Hair follicular keratinocyte (primary cell): ENCODE measurements around the gene NPAS2. TPM values are rescaled to one million over a fixed set of nuclear protein-coding genes. Genes with fewer than 3 reads are reported as not detected.

ENCODE experiments used
- total RNA-seq: library from RNA; depleted of rRNA; stranded (reverse); fragments of >200 nt; gene quantifications from 2 replicates; pipeline ENCODE4 v1.2.3, GENCODE V29; 2015

Gene NPAS2, protein sequence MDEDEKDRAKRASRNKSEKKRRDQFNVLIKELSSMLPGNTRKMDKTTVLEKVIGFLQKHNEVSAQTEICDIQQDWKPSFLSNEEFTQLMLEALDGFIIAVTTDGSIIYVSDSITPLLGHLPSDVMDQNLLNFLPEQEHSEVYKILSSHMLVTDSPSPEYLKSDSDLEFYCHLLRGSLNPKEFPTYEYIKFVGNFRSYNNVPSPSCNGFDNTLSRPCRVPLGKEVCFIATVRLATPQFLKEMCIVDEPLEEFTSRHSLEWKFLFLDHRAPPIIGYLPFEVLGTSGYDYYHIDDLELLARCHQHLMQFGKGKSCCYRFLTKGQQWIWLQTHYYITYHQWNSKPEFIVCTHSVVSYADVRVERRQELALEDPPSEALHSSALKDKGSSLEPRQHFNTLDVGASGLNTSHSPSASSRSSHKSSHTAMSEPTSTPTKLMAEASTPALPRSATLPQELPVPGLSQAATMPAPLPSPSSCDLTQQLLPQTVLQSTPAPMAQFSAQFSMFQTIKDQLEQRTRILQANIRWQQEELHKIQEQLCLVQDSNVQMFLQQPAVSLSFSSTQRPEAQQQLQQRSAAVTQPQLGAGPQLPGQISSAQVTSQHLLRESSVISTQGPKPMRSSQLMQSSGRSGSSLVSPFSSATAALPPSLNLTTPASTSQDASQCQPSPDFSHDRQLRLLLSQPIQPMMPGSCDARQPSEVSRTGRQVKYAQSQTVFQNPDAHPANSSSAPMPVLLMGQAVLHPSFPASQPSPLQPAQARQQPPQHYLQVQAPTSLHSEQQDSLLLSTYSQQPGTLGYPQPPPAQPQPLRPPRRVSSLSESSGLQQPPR
- 12.9 and 40.1 TPM in 2 replicates for total RNA-seq

DNA sequence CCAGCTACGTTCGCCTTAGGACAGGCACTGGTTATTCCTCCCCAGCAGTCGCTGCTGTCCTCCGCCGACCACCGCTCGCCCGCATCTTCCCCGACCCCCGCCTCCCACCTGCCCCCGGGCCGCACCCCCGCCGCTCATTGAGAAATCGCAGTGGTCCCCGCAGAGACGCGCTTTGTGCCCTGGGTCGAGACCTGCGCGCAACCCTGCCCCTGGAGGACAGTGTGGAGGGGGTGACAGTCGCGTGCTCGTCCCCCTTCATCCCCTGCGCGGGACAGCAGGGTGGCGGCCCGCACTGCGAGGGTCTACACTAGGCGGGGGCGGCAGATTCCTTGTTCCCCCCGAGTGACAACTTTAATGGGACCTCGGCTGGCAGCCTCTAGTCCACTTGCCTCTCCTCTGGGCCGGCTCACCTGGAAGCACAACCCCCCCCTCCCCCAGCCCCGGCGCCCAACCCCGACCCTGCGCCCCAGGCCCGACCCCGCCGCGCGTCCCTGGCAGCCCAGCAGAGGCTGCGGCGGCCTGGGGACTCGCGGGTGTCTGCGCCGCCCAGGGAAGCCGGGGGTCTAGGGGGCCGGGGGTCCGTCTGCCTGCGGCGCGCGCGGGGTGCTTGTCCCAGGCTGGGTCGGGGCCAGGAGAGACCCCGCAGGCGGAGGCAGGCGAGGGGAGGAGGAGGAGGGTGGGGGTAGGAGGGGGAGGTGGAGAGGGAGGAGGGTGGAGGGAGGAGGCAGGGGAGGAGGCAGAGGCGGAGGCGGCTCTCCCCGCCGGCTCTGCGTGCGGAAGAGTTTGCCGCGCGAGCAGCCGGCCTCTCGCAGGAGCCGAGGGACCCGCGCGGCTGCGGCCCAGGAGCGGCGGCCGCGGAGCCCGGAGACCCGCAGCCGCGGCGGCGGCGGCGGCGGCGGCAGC is at the start of gene NPAS2:
NPAS2 (plus strand) TSS at position 770 of the 903 bp plus-strand sequence. CDS start 84,616 bp downstream, outside the sequence.

DNA sequence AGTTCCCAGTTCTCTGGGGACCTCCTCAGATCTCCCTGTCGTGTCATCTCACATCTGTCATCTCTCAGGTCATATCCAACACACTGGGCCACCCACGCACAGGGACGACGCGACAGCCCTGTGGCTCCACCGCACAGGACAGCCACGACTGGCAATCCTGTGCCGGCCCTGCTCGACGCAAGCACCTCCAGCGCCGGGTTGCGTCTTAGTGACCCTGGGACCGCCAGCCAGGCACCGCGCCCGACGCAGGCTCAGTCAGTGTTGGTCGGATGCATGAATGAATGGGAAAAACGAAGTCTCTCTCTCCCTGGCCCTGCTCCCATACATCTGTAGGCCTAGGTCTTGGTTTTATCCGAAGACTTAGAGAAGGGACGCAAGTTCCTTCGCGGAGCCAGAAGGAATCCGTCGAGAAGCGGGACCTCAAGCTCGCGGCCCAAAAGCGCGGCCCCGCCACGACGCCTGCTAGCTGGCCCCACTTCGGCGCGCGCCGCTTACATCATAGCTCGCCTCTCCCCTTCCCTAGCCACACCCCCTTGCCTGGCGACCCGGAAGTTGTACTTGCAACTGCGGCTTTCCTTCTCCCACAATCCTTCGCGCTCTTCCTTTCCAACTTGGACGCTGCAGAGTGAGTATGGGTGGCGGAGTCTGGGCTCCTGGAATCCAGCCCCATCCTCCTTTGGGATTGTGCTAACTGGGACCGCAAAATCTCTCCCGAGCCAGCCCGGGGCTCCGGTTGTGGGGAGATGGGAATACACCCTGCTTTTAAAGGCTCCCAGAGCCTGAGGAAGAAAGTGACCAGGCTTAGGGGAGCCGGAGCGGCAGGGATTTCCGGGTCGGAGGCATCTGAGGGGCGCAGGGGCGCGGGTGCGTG is 182.0 kb downstream of the NPAS2 start, which contains the start of gene RPL31:
RPL31 (plus strand) TSS at position 599 of the 871 bp plus-strand sequence. CDS start 413 bp downstream, outside the sequence.

Other genes with a start within 250 kb of the NPAS2 start
- 1,246 and 1,637 TPM in 2 replicates for gene RPL31, start 182.2 kb downstream of the NPAS2 start, total RNA-seq